ENCODE measurements around the gene FAM219B.

- TF ChIP-seq CTCF (IDR thresholded peaks at IDR 0.05): no peak
- TF ChIP-seq POLR2A (IDR thresholded peaks at IDR 0.05): peak in 2 of 4 donors; percentile 22 to 35
Measured at GRCh38 chr15:74869726-74870407, 36.8 kb downstream of the FAM219B start.

Data from esophagus squamous epithelium (tissue), 4 donors.